Small intestine (tissue), 7 donors: ENCODE data around the gene POMT2. TPM values are rescaled to one million over a fixed set of nuclear protein-coding genes. Genes with fewer than 3 reads are reported as not detected.

Source experiments
- DNase-seq, 2 donors: peaks; one replicate each; pipeline versions ENCODE4 v3.0.0 to v3.0.0-alpha.2; 2013
- FAIRE-seq: peaks from 2 replicates; lab custom pipeline; 2012; peaks lifted over from hg19 to GRCh38; lab: Jason Lieb, UNC
- H3K27ac ChIP-seq, 3 donors: one replicate each; pipeline ENCODE4 v1.5.1; 2013; ENCODE audit warnings: low read length in 2 of 3, mild to moderate bottlenecking in 2 of 3, control low read depth in 1 of 3, inconsistent platforms in 1 of 3, low read depth in 1 of 3, moderate library complexity in 1 of 3
- H3K27me3 ChIP-seq, 3 donors: one replicate each; pipeline ENCODE4 v1.6.1; 2013; ENCODE audit warnings: low read length in 3 of 3, inconsistent platforms in 1 of 3; ENCODE audit not compliant: control insufficient read depth in 3 of 3, insufficient read depth in 3 of 3
- H3K36me3 ChIP-seq, 3 donors: one replicate each; pipeline ENCODE4 v1.6.1; 2013; ENCODE audit warnings: low read length in 3 of 3, inconsistent platforms in 1 of 3, low read depth in 1 of 3, mild to moderate bottlenecking in 1 of 3, moderate library complexity in 1 of 3; ENCODE audit not compliant: control insufficient read depth in 3 of 3, insufficient read depth in 2 of 3
- H3K4me1 ChIP-seq, 3 donors: one replicate each; pipeline ENCODE4 v1.6.1; 2013; ENCODE audit warnings: low read length in 2 of 3, inconsistent platforms in 1 of 3, low read depth in 1 of 3, mild to moderate bottlenecking in 1 of 3, moderate library complexity in 1 of 3; ENCODE audit not compliant: control insufficient read depth in 3 of 3, insufficient read depth in 2 of 3
- H3K4me3 ChIP-seq, 3 donors: one replicate each; pipeline ENCODE4 v1.5.1; 2013; ENCODE audit warnings: low read length in 3 of 3, control low read depth in 1 of 3, inconsistent platforms in 1 of 3, low read depth in 1 of 3, mild to moderate bottlenecking in 1 of 3, moderate library complexity in 1 of 3
- H3K9me3 ChIP-seq, 2 donors: one replicate each; pipeline ENCODE4 v1.6.1; 2013; ENCODE audit warnings: low read depth in 1 of 2, low read length in 1 of 2; ENCODE audit not compliant: control insufficient read depth in 2 of 2, insufficient read depth in 1 of 2
- WGBS, 3 donors: extraction: QIAGEN DNeasy Blood & Tissue Kit; methylation state at CpG; one replicate each; pipeline ENCODE4 v1.1.7; 2013; 5-methylcytosine and 5-hydroxymethylcytosine counted together
- polyA plus RNA-seq, 4 donors: library from polyadenylated mRNA; stranded (reverse) in 3 of 4; unstranded in 1 of 4; fragments of 200-250 nt in 3 of 4; fragments of 120-200 nt in 1 of 4; gene quantifications; one replicate each; pipeline versions ENCODE4 v1.2.1 to v1.2.3, GENCODE V29; 2013
- donor health status: healthy with polysubstance abuse.
- donor health status: control.
- donor health status: control.
- donor health status: Bipolar disorder and iron deficiency.
- donor health status: healthy.

POMT2 gene
- polyA plus RNA-seq, 4 donors = 9.7 to 13.3 (median 10.7) TPM

GRCh38 chr14:77276295-77276935, 44.3 kb downstream of the POMT2 start:
- Histone ChIP-seq H3K9me3 (peaks cover 0 to 2% of the 10 kb centered on the region in 2 donors), H3K27ac (no peak overlapping the region), H3K36me3 (peaks cover 0 to 44% (median 7%) of the 10 kb centered on the region in 3 donors), H3K4me1 (no peaks in the 10 kb centered on the region), H3K27me3 (peaks cover 0 to 11% (median 10%) of the 10 kb centered on the region in 3 donors), H3K4me3 (no peak overlapping the region)
- WGBS, 3 donors = 87 to 88% (median 88%) methylated on average over 15 of the region's 15 CpGs
- FAIRE-seq = no peak
- DNase-seq = no peak

DNA sequence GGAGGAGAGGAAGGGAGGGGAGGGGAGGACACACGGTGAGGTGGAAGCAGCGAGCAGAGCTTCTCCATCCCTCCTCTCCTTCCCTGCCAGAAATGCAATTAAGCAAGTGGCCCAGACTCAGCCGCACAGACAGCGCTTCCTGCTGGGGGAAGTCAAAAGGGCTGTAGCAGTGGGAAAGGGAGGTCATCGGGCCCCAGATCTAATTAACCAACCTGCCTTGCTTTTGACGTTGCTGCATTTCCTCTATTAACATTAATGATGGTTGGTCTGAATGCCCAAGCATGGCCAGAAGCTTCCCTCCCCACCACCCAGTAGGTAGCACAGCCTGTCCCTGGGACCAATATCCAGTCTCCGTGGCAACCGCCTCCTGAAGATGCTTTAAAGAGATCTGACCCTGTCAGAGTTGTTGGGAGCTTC, 45.1 kb downstream of the POMT2 start:
- Histone ChIP-seq H3K9me3 (peaks cover 0 to 2% of the 10 kb centered on the region in 2 donors), H3K27me3 (peaks cover 4 to 16% (median 13%) of the 10 kb centered on the region in 3 donors), H3K4me3 (no peak overlapping the region), H3K36me3 (peaks cover 0 to 44% (median 7%) of the 10 kb centered on the region in 3 donors), H3K4me1 (no peaks in the 10 kb centered on the region), H3K27ac (no peak overlapping the region)
- WGBS, 3 donors = 58 to 74% (median 71%) methylated on average over 8 of the region's 8 CpGs
- FAIRE-seq = no peak
- DNase-seq = no peak

DNA sequence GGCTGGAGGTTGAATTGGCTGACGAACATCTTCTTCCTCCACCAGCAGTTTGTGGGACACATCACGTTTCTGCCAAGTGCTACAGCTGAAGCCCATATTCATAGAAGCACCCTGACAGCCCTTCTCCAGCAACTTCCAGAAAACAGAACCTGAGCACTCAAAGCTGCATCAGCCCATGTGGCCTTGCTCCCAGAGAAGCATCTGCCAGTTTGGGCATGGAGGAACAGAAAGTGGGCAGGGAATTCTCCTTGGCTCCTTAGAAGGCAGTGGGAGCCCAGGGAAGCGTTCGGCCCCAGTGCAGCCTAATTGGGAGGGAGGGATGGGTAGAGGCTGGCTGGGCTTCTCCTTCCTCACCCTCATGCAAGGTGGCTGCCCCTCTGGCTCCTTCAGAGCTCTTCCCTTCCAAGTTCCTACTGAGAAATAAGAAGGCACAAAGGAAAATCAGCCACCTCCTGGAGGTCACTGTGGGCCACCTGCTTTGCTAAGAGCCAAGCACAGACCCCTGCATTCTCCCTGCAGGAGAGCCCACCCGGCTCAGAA, 45.6 kb downstream of the POMT2 start:
- H3K36me3 ChIP-seq = peaks cover 0 to 40% (median 7%) of the 10 kb centered on the region in 3 donors
- H3K4me3 ChIP-seq = no peak overlapping the region
- H3K9me3 ChIP-seq = peaks cover 0 to 4% of the 10 kb centered on the region in 2 donors
- H3K27me3 ChIP-seq = peaks cover 4 to 21% (median 13%) of the 10 kb centered on the region in 3 donors
- WGBS, 3 donors = 74 to 86% (median 84%) methylated on average over 5 of the region's 5 CpGs
- no peak for FAIRE-seq
- H3K27ac ChIP-seq = no peak overlapping the region
- DNase-seq = no peak
- H3K4me1 ChIP-seq = no peaks in the 10 kb centered on the region

DNA sequence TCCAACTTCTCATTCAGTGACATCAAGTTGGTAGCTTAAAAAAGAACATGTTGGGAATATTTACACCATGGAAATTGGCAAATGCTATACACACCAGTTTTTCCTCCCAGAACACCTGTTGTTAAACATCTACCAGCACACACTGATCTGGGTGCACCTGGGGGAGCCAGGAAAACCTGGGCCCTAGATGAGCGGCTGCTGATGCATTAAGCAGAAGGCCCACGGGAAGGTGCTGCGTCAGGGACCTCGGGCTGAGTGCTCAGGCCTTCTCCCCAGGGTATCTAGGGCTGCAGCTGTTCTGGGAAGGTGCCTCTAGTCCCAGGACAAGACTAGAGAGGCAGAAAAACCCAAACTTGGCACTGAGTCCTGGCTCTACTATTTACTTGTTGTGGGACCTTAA, 46.9 kb downstream of the POMT2 start:
- FAIRE-seq (no peak), DNase-seq (no peak)
- H3K36me3 ChIP-seq = peaks cover 0 to 28% (median 7%) of the 10 kb centered on the region in 3 donors
- WGBS, 3 donors = 68 to 73% (median 72%) methylated on average over 4 of the region's 4 CpGs
- peaks cover 4 to 33% (median 19%) of the 10 kb centered on the region in 3 donors for H3K27me3 ChIP-seq
- no peaks in the 10 kb centered on the region for H3K4me1 ChIP-seq
- H3K27ac ChIP-seq = no peak overlapping the region
- peaks cover 0 to 4% of the 10 kb centered on the region in 2 donors for H3K9me3 ChIP-seq
- no peak overlapping the region for H3K4me3 ChIP-seq

- WGBS, 3 donors = 73 to 86% (median 84%) methylated on average over 4 of the region's 4 CpGs
Measured at GRCh38 chr14:77272261-77272660, 48.4 kb downstream of the POMT2 start.

DNA sequence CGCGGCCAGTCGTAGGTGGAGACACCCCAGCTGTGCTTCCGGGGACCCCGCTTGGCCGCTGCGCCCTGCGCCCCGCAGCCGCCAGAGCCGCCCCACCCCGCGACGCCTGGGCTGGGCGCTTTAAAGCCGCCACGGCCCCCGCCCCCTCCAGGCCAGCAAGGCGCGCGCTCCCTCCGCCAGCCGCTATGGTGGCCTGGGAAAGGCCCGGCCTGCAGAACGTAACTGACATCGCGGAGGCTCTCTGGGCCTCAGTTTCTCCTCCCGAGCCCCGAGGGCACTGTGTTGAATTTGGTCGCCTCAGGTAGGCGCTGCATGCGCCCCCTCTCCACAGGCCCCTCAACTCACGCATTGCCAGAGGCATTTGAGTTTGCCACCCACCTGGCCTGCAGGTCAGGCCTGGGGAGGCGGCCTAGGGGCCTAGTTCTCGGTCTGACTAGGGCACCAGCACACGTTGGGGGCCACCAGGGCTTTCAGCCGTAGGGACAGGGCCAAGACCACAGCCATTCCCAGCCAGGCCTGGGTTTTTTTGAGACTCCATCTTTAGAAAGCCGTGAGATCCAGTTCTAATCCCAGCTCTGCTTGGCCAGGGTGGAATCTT, 49.5 kb downstream of the POMT2 start, which contains the start of gene NGB:
Gene NGB, minus strand, starts transcription at position 94 of the 598 bp plus-strand sequence. CDS start 269 bp downstream, outside the sequence.
- Histone ChIP-seq H3K4me3 (no peak within 1 kb of the TSS), H3K4me1 (no peaks in the 10 kb centered on the region), H3K27ac (no peak within 1 kb of the TSS), H3K27me3 (peaks cover 4 to 43% (median 19%) of the 10 kb centered on the region in 3 donors), H3K36me3 (peaks cover 0 to 3% (median 0%) of the 10 kb centered on the region in 3 donors), H3K9me3 (peaks cover 0 to 11% of the 10 kb centered on the region in 2 donors)
- DNase-seq = no peak
- no peak for FAIRE-seq
- WGBS, 3 donors = 15 to 24% (median 18%) methylated on average over 37 to 38 of the region's 38 CpGs

More at GRCh38 chr14:77272261-77272660, 48.4 kb downstream of the POMT2 start:
- Histone ChIP-seq H3K9me3 (peaks cover 0 to 11% of the 10 kb centered on the region in 2 donors), H3K4me3 (no peak overlapping the region), H3K36me3 (peaks cover 0 to 14% (median 2%) of the 10 kb centered on the region in 3 donors), H3K27ac (no peak overlapping the region), H3K4me1 (no peaks in the 10 kb centered on the region), H3K27me3 (peaks cover 4 to 43% (median 19%) of the 10 kb centered on the region in 3 donors)
- FAIRE-seq (no peak), DNase-seq (no peak)

- H3K27ac ChIP-seq = no peak overlapping the region
- WGBS, 3 donors = 4 to 7% (median 4%) methylated on average over 64 to 84 of the region's 84 CpGs
- peaks cover 0 to 2% (median 0%) of the 10 kb centered on the region in 3 donors for H3K36me3 ChIP-seq
- no peaks in the 10 kb centered on the region for H3K4me1 ChIP-seq
- FAIRE-seq = no peak
- peaks cover 4 to 45% (median 19%) of the 10 kb centered on the region in 3 donors for H3K27me3 ChIP-seq
- H3K9me3 ChIP-seq = peaks cover 0 to 11% of the 10 kb centered on the region in 2 donors
- no peak for DNase-seq
- no peak overlapping the region for H3K4me3 ChIP-seq
Measured at GRCh38 chr14:77270361-77271112, 50.1 kb downstream of the POMT2 start.
